ENCODE data around the gene MTERF4. TPM values are rescaled to one million over a fixed set of nuclear protein-coding genes. Genes with fewer than 3 reads are reported as not detected.

The MTERF4 gene
- polyA plus RNA-seq, 1 experiment = 32.0 TPM

- DNase-seq (ENCODE audit: low read depth) = no peak
- TF ChIP-seq CTCF (IDR thresholded peaks at IDR 0.05; ENCODE audit: insufficient read depth, low read depth, low read length) = no peak
- Histone ChIP-seq H3K36me3 (ENCODE audit: control insufficient read depth, insufficient read depth, low read length) (peaks cover 3% of the 10 kb centered on the region; the same call in 1 of the 2 replicates), H3K27me3 (ENCODE audit: control insufficient read depth, insufficient read depth, low read length) (no peaks in the 10 kb centered on the region), H3K4me3 (ENCODE audit: low read depth, low read length) (no peak overlapping the region)
- POLR2A ChIA-PET = no interaction called here
- CTCF ChIA-PET = no interaction called here
Measured at GRCh38 chr2:241071677-241072111, 30.4 kb downstream of the MTERF4 start.

GRCh38 chr2:241070811-241071676, 31.0 kb downstream of the MTERF4 start:
- TF ChIP-seq CTCF (IDR thresholded peaks at IDR 0.05; ENCODE audit: insufficient read depth, low read depth, low read length) = no peak
- H3K27me3 ChIP-seq (ENCODE audit: control insufficient read depth, insufficient read depth, low read length) = no peaks in the 10 kb centered on the region
- H3K36me3 ChIP-seq (ENCODE audit: control insufficient read depth, insufficient read depth, low read length) = peaks cover 3% of the 10 kb centered on the region; the same call in 1 of the 2 replicates
- POLR2A ChIA-PET = no interaction called here
- DNase-seq (ENCODE audit: low read depth) = no peak
- no peak overlapping the region for H3K4me3 ChIP-seq (ENCODE audit: low read depth, low read length)
- CTCF ChIA-PET = no interaction called here

- Histone ChIP-seq H3K27me3 (ENCODE audit: control insufficient read depth, insufficient read depth, low read length) (no peaks in the 10 kb centered on the region), H3K4me3 (ENCODE audit: low read depth, low read length) (no peak overlapping the region), H3K36me3 (ENCODE audit: control insufficient read depth, insufficient read depth, low read length) (peaks cover 3% of the 10 kb centered on the region; the same call in 1 of the 2 replicates)
- ChIA-PET CTCF (no interaction called here), POLR2A (no interaction called here)
- DNase-seq (ENCODE audit: low read depth) = no peak
- no peak for TF ChIP-seq CTCF (IDR thresholded peaks at IDR 0.05; ENCODE audit: insufficient read depth, low read depth, low read length)
Measured at GRCh38 chr2:241070361-241070760, 31.7 kb downstream of the MTERF4 start.

GRCh38 chr2:241069821-241070281, 32.2 kb downstream of the MTERF4 start:
- POLR2A ChIA-PET = no interaction called here
- CTCF ChIA-PET = no interaction called here
- DNase-seq (ENCODE audit: low read depth) = no peak
- H3K27me3 ChIP-seq (ENCODE audit: control insufficient read depth, insufficient read depth, low read length) = no peaks in the 10 kb centered on the region
- no peak overlapping the region for H3K4me3 ChIP-seq (ENCODE audit: low read depth, low read length)
- peaks cover 1% of the 10 kb centered on the region; the same call in 1 of the 2 replicates for H3K36me3 ChIP-seq (ENCODE audit: control insufficient read depth, insufficient read depth, low read length)
- no peak for TF ChIP-seq CTCF (IDR thresholded peaks at IDR 0.05; ENCODE audit: insufficient read depth, low read depth, low read length)

- peaks cover 1% of the 10 kb centered on the region; the same call in 1 of the 2 replicates for H3K36me3 ChIP-seq (ENCODE audit: control insufficient read depth, insufficient read depth, low read length)
- no peak for TF ChIP-seq CTCF (IDR thresholded peaks at IDR 0.05; ENCODE audit: insufficient read depth, low read depth, low read length)
- H3K4me3 ChIP-seq (ENCODE audit: low read depth, low read length) = no peak overlapping the region
- no peak for DNase-seq (ENCODE audit: low read depth)
- ChIA-PET POLR2A (no interaction called here), CTCF (interaction anchor here (0.9 to 1.2 kb wide), 2 partner anchors 10 to 155 kb away, joined by 4 to 5 read pairs; no protein-coding TSS in a partner anchor)
- H3K27me3 ChIP-seq (ENCODE audit: control insufficient read depth, insufficient read depth, low read length) = no peaks in the 10 kb centered on the region
Measured at GRCh38 chr2:241068942-241069810, 32.9 kb downstream of the MTERF4 start.
